ENCODE data around the gene PIGO. TPM values are rescaled to one million over a fixed set of nuclear protein-coding genes. Genes with fewer than 3 reads are reported as not detected.

Gene PIGO
- total and polyA plus RNA-seq, 4 donors: 13.8 to 38.1 (median 20.2) TPM

DNA sequence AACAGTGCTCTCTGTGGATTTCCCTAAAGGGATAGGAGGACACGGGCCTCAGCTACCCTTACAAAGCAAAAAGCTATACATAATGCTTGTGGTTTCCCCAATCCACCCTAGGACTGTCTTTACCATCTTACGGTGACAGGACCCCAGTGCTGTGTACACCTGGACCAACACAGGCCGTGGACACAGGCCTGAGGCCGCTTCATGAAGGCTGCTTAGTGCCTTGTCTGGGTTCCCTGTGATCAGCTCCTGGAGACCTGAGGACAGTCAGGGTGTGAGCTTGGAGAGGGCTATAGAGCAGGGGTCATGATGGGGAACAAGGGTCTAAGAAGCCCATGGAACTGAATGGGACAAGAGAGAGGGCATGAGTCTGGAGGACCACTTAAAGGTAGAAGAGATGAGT is 19.5 kb downstream of the PIGO start:
- Histone ChIP-seq H3K4me1 (ENCODE audit: control insufficient read depth in 5 of 5, insufficient read depth in 5 of 5, low read length in 5 of 5) (peaks cover 0 to 16% (median 7%) of the 10 kb centered on the region in 5 donors), H3K27ac (ENCODE audit: low read depth in 1 of 2, low read length in 1 of 2) (no peak overlapping the region), H3K9me3 (ENCODE audit: control insufficient read depth in 4 of 4, insufficient read depth in 3 of 4, low read length in 3 of 4) (no peaks in the 10 kb centered on the region), H3K4me3 (no peak overlapping the region), H3K27me3 (ENCODE audit: control insufficient read depth in 3 of 3, insufficient read depth in 3 of 3, low read length in 2 of 3) (no peaks in the 10 kb centered on the region), H3K36me3 (ENCODE audit: control insufficient read depth in 4 of 4, insufficient read depth in 4 of 4, low read length in 4 of 4) (peaks cover 0 to 32% (median 13%) of the 10 kb centered on the region in 4 donors), H3K9ac (ENCODE audit: insufficient read depth in 1 of 2, low read length in 2 of 2) (no peak overlapping the region)
- WGBS, 2 donors: 95 to 99% methylated on average over 4 of the region's 4 CpGs
- no peak for ATAC-seq (ENCODE audit: insufficient read depth, low FRiP score)
- TF ChIP-seq, protein P1, sequence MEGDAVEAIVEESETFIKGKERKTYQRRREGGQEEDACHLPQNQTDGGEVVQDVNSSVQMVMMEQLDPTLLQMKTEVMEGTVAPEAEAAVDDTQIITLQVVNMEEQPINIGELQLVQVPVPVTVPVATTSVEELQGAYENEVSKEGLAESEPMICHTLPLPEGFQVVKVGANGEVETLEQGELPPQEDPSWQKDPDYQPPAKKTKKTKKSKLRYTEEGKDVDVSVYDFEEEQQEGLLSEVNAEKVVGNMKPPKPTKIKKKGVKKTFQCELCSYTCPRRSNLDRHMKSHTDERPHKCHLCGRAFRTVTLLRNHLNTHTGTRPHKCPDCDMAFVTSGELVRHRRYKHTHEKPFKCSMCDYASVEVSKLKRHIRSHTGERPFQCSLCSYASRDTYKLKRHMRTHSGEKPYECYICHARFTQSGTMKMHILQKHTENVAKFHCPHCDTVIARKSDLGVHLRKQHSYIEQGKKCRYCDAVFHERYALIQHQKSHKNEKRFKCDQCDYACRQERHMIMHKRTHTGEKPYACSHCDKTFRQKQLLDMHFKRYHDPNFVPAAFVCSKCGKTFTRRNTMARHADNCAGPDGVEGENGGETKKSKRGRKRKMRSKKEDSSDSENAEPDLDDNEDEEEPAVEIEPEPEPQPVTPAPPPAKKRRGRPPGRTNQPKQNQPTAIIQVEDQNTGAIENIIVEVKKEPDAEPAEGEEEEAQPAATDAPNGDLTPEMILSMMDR (IDR thresholded peaks at IDR 0.05; ENCODE audit: control extremely low read depth, extremely low read depth): no peak
- DNase-seq: no peak

DNA sequence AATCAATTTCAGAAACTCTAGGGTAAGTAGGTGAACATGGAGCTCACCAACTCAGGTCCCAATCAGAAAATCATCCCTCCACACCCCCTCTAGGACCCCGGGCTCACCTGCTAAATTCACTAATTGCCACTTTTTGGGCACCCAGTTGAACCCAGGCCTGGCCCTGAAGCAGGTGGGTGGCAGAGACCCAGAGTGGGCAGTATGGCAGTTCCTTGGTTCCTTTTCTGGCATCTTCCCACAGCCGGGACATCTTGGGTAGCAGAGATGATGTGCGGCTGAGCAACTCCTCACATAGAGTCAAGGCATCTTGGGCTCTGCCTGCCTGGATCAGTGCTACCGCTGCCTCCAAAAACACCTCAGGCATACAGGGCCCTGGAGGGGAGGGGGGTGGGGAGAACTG is 21.0 kb downstream of the PIGO start:
- no peak for DNase-seq
- no peak overlapping the region for H3K4me3 ChIP-seq
- TF ChIP-seq, protein P1 (IDR thresholded peaks at IDR 0.05; ENCODE audit: control extremely low read depth, extremely low read depth): no peak
- no peak for ATAC-seq (ENCODE audit: insufficient read depth, low FRiP score)
- no peak overlapping the region for H3K27ac ChIP-seq (ENCODE audit: low read depth in 1 of 2, low read length in 1 of 2)
- H3K36me3 ChIP-seq (ENCODE audit: control insufficient read depth in 4 of 4, insufficient read depth in 4 of 4, low read length in 4 of 4): peaks cover 0 to 32% (median 13%) of the 10 kb centered on the region in 4 donors
- H3K9ac ChIP-seq (ENCODE audit: insufficient read depth in 1 of 2, low read length in 2 of 2): no peak overlapping the region
- H3K4me1 ChIP-seq (ENCODE audit: control insufficient read depth in 5 of 5, insufficient read depth in 5 of 5, low read length in 5 of 5): peaks cover 7 to 25% (median 8%) of the 10 kb centered on the region in 5 donors
- no peaks in the 10 kb centered on the region for H3K27me3 ChIP-seq (ENCODE audit: control insufficient read depth in 3 of 3, insufficient read depth in 3 of 3, low read length in 2 of 3)
- H3K9me3 ChIP-seq (ENCODE audit: control insufficient read depth in 4 of 4, insufficient read depth in 3 of 4, low read length in 3 of 4): no peaks in the 10 kb centered on the region
- 97 to 98% methylated on average over 4 of the region's 4 CpGs for WGBS, 2 donors

DNA sequence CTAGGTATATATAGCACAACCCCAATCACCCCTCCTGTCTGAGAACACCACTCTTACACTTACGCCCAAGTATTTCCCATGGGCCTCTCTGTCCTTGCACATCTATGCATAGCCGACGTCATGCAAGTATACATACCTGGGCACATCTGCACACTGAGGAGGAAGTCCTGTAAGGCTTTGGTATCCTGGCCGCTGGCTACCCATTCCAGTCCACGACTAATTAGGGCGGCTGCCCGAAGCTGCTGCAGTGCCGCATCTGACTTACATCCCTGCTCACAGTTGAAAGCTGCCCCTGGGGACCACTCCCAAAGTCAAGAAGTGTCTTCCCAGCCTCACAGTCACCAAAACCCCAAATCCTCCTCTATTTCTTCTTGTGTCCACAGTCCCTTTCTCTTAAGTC is 21.6 kb downstream of the PIGO start:
- TF ChIP-seq, protein P1 (IDR thresholded peaks at IDR 0.05; ENCODE audit: control extremely low read depth, extremely low read depth): no peak
- Histone ChIP-seq H3K36me3 (ENCODE audit: control insufficient read depth in 4 of 4, insufficient read depth in 4 of 4, low read length in 4 of 4) (peaks cover 0 to 32% (median 13%) of the 10 kb centered on the region in 4 donors), H3K27ac (ENCODE audit: low read depth in 1 of 2, low read length in 1 of 2) (no peak overlapping the region), H3K4me1 (ENCODE audit: control insufficient read depth in 5 of 5, insufficient read depth in 5 of 5, low read length in 5 of 5) (peaks cover 10 to 31% (median 13%) of the 10 kb centered on the region in 5 donors), H3K27me3 (ENCODE audit: control insufficient read depth in 3 of 3, insufficient read depth in 3 of 3, low read length in 2 of 3) (no peaks in the 10 kb centered on the region), H3K4me3 (no peak overlapping the region), H3K9me3 (ENCODE audit: control insufficient read depth in 4 of 4, insufficient read depth in 3 of 4, low read length in 3 of 4) (no peaks in the 10 kb centered on the region), H3K9ac (ENCODE audit: insufficient read depth in 1 of 2, low read length in 2 of 2) (no peak overlapping the region)
- no peak for DNase-seq
- 94 to 97% methylated on average over 8 of the region's 8 CpGs for WGBS, 2 donors
- ATAC-seq (ENCODE audit: insufficient read depth, low FRiP score): no peak

DNA sequence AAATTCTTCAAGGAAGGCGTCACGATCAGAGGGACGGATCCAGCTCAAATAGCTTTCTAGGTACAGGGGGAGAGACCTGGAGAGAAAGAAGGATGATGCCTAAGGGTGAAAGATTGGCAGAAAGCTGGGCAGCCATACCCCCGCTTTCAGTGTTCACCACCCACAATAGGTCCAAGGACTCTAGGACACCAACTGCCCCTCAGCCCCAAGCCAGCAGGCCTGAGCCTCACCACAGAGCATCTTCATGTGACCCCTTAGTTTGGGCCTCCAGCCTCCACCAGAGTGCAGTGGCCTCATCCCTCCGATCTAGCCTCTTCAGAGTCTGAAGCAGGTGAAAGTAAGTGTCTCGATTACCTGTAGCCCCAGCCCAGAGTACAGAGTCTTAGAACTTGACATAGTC is 22.2 kb downstream of the PIGO start:
- Histone ChIP-seq H3K36me3 (ENCODE audit: control insufficient read depth in 4 of 4, insufficient read depth in 4 of 4, low read length in 4 of 4) (peaks cover 0 to 32% (median 13%) of the 10 kb centered on the region in 4 donors), H3K4me3 (no peak overlapping the region), H3K9ac (ENCODE audit: insufficient read depth in 1 of 2, low read length in 2 of 2) (no peak overlapping the region), H3K27me3 (ENCODE audit: control insufficient read depth in 3 of 3, insufficient read depth in 3 of 3, low read length in 2 of 3) (no peaks in the 10 kb centered on the region), H3K9me3 (ENCODE audit: control insufficient read depth in 4 of 4, insufficient read depth in 3 of 4, low read length in 3 of 4) (no peaks in the 10 kb centered on the region), H3K27ac (ENCODE audit: low read depth in 1 of 2, low read length in 1 of 2) (no peak overlapping the region), H3K4me1 (ENCODE audit: control insufficient read depth in 5 of 5, insufficient read depth in 5 of 5, low read length in 5 of 5) (peaks cover 9 to 34% (median 16%) of the 10 kb centered on the region in 5 donors)
- TF ChIP-seq, protein P1 (IDR thresholded peaks at IDR 0.05; ENCODE audit: control extremely low read depth, extremely low read depth): no peak
- no peak for ATAC-seq (ENCODE audit: insufficient read depth, low FRiP score)
- WGBS, 2 donors: 97 to 100% methylated on average over 6 of the region's 6 CpGs
- DNase-seq: no peak
